ENCODE data around the gene EFTUD2.

Gene EFTUD2

DNA sequence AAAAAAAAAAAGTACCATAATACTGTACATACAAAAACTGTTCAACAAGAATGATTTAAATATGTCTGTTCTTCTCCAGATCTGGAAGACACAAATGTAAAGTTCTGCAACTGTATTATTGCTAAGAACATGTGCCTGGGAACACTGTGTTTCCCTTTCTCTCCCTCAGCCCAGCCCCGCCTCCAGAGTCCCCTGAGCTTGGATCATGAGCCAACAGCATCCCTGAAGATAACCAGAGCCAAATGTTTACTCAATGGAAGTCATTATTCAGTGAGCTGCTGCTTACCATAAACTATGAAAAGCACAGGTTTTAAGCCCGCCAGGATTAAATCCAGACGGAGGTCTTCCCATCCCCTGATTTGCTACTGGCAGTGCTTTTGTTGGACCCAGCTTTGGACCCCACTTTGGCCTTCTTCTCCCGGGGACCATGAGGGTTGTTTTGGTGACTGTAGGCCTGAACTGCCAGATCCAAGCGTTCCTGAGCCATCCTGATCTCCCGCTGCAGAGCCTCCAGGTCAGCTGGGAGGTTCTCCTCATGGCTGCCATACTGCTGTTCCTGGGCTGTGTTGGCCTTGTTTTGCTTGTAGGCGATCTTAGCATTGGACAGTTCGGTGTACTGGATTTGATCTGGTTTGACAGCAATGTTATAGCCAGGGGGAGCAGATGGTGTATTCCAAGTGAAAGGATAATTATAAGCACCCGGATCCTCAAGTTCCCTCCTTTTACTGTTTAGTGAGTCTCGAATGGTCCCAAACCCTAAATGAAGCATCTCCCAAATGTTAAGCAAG is 94.7 kb downstream of the EFTUD2 start:
- DNase-seq = no peak

DNA sequence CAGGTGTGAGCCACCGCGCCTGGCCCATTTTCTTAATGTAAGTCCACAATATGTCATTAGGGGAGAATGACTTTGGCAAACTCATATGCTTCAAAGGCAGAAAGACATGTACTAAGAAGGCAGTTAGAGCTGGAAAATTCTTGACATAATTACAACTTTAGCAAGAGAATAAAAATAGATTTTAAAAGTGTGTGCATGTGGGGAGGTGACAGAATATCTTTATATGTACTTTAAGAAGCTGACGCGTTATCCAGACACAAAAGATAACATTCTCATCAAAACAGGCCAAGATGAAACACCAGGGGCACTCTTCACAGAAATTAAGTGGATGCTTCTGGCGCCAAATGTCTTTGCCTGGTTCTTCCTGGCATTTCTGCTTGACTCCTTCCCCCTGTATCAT is 97.4 kb downstream of the EFTUD2 start:
- no peak for DNase-seq
